EH (cell line): ENCODE measurements around the gene WNT7B.
A peak's percentile ranks its signal among the peaks of the same experiment; 100 is the strongest.

Experiments used
- DNase-seq: peaks from one replicate; pipeline ENCODE4 v3.0.0-alpha.2; 2015; ENCODE audit warnings: low read depth

Gene WNT7B

GRCh38 chr22:45927059-45927458, 49.9 kb downstream of the WNT7B start:
- no peak for DNase-seq

- DNase-seq = no peak
Observed at GRCh38 chr22:45926433-45926832, 50.5 kb downstream of the WNT7B start.

DNA sequence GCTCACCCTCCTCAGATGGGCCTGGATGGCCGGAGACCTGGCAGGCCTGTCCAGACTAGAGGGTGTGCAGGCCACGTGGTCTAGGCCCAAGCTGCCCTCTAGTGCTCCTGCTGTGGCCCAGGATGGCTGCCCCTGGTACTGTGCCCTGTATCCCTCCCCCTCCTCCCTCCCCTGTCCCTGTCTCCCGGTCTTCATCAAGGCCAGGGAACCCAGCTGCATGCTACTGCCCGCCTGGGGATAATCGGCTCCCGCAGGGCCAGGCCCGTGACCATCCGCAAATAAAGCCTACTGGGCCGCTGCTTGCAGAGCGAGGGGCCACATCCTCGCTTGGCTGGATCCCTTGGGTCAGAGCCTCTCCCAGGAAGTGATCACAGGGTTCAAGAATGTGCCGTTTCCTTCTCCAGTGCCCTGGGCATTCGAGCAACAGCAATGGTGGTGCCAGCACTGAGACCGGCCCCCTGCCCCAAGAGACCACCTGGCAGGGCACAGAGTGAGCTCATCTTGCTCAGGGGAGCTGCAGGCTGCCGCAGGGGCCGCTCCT, 51.1 kb downstream of the WNT7B start:
- peak; percentile 24 for DNase-seq

DNA sequence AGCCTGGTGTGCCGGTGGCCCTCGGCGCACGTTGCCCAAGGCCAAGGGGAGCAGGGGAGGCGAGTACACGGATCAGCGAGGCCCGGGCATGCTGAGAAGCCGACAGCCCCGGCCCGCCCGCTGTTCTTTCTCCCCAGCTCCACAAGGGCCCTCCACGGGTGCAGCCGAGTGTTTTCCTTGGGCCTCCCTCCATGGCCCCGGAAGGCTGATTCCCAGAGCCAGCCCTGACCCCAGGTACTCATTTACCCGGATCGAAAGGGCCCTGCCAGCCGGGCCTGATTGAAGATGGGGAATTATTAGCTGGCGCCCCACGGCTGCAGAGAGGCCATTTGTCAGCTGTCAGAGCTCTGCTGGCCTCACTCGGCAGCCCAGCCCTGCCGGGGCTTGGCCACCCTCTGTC, 53.1 kb downstream of the WNT7B start:
- DNase-seq = no peak

- DNase-seq = no peak
Observed at GRCh38 chr22:45923212-45923611, 53.8 kb downstream of the WNT7B start.

DNA sequence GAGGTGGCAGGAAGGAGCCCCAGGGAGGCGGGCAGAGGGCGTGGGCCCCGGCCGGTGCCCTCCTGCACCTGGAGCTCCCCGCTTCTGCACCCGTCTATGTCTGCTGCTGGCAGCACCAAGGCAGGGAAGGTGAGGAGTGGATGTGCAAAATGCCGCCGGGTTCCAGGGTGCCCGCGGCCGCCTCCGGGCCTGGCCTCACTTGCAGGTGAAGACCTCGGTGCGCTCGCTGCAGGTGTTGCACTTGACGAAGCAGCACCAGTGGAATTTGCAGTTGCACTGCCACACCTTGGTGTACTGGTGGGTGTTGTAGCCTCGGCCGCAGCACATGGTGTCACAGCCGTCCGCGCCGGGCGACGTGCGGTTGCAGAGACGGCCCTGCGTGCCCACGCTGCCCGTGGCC, 54.3 kb downstream of the WNT7B start:
- no peak for DNase-seq

DNA sequence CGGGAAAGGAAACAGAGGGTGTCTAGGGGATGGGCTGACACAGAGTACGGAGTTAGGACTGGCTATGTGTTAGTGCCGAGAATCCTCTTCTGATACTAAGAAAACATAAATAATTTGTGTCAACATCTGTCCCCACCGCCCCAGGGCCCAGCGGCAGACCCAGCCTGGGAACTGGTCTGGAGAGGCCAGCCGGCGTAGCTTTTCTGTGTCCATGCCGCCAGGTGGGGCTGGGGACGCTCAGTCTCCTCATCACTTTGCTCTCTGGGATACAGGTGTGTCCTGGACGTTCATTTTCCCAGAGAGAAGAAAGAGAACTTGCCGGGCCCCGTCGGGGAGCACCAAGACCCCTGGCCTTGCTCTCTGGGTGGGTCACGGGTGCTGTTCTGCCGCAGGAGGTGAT, 54.7 kb downstream of the WNT7B start:
- no peak for DNase-seq

DNA sequence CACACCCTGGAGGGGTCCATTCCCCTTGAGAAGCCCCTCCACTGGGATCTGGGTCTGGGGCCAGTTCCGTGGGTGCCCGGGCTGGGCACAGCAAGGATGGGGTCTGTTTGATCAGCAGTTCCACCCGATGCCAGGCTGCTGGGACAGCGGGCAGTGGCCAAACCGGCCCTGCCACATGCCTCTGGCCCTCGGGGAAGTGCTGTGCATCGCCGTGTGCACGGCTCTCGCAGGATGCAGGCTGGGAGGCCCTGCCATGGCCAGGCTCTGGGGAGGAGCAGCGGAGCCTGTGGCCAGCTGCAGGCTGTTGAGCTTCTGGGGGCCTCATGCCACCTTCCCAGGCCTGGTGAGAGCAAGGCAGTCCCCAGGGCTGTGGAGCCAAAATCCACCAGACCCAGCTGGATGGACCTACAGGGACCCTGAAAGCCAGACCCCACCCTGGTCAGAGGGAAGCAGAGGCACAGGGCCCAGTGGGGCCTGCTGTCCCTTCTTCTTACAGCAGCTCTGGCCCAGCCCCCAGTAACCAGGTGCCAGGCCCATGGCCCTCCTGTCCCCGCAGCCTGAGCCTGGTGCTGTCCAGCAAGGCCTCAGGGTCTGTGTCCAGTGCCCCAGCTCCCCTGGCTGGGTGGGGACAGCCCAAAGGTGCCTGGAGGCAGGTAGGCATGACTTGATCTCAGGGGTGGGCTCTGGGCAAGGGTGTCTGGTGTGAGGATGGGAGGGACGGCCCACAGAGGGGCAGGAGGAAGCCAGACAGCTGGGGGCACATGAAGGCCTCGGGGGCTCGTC, 57.3 kb downstream of the WNT7B start:
- no peak for DNase-seq

GRCh38 chr22:45918459-45919370, 58.2 kb downstream of the WNT7B start:
- no peak for DNase-seq

- no peak for DNase-seq
Observed at GRCh38 chr22:45917700-45918458, 59.1 kb downstream of the WNT7B start.

DNA sequence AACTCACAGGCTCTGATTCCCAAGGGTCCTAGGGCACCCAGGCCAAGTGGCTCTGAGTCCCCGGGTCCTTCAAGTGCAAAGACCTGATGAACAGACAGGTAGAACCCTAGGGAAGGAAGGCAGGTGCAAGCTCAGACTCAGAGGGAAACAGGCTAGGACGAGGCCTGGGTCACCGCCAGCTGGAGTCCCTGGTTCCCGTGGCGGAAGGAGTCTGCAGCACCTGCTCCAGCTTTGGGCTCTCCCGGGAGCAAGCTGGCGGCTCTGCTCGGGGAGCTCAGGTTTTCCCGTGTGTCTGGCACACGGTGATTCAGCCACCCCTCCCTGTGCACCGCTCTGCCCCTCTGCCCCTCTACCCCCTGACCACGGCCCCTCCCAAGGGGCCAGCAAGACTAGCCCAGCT, 59.8 kb downstream of the WNT7B start:
- DNase-seq = no peak

DNA sequence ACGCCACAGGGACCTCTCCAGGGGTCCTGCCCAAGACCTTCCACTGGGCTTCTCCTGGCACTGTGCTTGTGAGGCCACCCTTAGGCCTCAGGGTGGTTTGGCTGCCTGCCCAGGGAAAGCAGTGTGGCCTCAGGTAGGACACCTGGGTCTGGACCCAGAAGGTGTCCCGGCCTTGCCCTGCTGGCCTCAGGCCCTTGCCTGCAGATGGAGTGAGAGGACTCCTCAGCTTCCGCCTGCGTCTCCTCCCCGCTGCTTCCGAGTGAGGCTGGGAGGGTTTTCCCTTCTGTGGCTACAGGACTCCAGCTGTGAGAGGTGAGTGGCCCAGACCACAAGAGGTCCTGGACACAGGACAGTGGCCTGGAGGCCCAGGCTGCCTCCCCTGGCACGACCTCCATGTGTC, 60.4 kb downstream of the WNT7B start:
- DNase-seq = no peak

DNA sequence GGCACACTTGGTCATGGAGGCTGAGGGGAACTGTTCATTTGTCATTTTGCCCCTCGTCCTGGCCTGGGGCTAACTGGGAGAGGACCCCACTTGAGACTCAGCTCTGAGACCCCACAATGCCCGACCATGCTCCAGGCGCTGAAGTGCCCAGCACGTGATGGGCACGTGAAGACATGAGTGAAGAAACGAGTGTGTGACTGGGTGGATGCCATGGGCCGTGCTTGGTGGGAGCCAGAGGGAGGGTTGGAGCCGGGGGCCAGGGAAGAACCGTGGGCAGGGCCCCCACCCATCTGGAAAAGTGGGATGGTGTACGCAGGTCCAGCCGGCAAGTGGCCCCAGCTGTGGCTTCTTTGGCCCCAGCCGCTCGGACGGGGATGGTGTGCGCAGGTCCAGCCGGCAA, 61.1 kb downstream of the WNT7B start:
- DNase-seq = no peak

- DNase-seq = no peak
Observed at GRCh38 chr22:45915151-45915550, 61.8 kb downstream of the WNT7B start.

GRCh38 chr22:45914309-45914708, 62.7 kb downstream of the WNT7B start:
- no peak for DNase-seq

DNA sequence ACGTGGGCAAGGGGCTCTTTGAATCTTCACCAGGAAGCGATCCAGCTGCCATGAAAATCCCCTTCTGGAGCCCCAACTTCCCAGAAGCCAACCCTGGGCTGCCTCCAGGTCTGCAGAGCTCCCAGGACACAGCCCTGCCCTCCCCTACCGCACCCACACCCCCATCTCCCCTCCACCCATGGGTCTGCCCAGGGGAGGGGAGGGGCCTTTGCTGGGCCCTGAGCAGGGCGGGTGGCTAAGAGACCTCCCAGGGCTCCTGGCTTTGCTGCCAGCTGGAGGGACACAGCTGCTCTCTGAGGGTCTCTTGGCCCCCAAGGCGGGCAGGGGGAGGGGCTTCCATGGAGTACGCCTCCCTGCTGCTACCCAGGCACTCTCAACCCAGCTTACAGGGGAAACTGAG, 64.1 kb downstream of the WNT7B start:
- no peak for DNase-seq

- peak; percentile 30 for DNase-seq
Observed at GRCh38 chr22:45911601-45912271, 65.2 kb downstream of the WNT7B start.

DNA sequence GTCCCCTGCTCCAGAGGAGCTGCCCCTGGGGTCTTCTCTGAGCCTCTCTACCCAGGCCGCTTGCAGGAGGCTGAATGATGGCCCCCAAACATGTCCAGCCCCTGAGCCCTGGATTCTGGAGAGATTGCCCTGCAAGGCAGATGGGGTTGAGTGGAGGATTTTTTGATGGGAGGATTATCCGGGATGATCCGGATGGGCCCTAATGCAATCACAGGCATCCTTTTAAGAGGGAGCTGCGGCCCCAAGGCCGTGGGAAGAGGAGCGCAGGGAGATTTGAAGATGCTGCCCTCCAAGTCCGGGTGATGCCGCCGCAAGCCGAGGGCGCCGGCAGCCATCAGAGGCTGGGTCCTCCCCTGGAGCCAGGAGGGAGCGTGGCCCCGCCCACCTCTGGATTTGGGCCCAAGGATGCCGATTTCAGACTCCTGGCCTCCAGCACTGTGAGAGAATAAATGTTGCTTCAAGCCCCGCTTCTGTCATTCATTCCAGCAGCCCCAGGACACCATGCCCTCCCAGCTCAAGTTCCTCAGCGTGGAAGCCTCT, 66.0 kb downstream of the WNT7B start:
- DNase-seq = no peak

- DNase-seq = no peak
Observed at GRCh38 chr22:45908961-45909360, 68.0 kb downstream of the WNT7B start.

DNA sequence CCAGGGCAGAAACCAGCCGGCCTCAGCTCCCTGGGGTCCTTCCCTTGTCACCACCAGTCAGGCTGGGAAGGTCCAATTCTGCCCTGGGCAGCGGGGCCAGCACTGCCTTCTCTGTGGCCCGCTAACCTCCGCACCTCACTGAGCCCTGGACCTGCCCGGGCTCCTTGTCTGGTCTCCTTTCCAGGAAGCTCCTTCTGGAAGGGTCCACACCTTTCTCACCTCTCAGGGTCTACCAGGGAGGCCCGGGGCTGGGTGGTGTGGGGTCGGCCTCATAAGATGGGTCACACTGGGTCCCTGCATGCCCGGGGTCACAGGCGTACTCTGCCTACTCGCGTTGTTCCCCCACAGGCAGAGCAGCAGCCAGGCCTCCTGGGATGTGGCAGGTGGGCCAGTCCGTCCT, 69.0 kb downstream of the WNT7B start:
- no peak for DNase-seq

DNA sequence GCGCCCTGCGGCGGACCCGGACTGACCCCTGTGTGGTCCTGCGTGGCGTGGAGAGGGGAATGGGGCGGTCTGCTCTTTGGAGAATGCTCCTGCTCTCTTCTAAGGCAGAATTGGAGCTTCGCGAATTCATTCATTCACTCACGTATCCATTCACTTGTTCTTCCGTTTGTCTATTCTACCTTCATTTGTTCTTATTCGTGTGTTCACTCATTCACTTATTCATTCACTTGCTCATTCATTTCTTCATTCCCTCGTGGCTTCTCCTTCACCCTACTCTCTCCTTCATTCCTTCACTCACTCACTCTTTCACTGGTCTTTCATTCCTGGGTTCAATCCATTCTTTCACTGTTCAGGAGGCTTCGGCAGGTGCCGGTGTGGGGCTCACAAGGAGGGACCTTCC, 69.6 kb downstream of the WNT7B start:
- no peak for DNase-seq
